Measurements from ENCODE around the gene HIP1R. TPM values are rescaled to one million over a fixed set of nuclear protein-coding genes. Genes with fewer than 3 reads are reported as not detected.

Gene HIP1R
- polyA plus RNA-seq, 1 experiment: 7.2 TPM

DNA sequence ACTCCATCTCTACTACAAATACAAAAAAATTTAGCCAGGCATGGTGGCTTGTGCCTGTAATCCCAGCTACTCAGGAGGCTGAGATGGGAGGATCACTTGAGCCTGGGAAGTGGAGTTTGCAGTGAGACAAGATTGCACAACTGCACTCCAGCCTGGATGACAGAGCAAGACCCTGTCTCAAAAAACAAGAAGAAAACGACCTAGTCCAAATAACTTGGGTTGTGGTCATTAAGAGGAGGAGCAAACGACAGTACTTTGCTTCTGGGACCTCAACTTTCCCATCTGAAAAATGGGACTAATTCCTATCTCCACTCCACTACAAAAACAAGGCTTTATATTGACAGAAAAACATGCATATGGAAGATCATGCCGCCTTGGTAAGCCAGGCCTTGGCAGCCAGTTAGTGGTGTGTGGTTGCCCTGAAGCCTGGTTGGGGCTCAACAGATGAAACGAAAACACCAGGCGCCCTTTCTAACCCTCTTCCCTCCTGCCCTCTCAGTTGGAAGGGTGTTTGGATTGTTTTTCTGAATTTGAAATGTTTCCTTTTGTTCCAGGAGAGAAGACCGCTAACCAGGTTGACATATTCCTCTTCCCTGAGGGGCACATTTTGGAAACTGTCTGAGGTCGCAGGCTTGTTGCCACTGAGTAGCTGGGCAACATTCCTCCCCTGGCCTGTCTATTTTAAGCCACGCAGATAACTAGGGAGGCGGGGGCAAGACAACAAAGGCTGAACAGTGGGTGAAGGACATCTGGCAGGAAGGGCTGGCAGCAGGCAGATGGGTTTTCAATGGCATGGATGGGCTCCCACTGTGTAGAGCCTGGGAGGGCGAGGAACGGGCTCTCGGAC, 74.4 kb downstream of the HIP1R start:
- POLR2A ChIA-PET: no interaction called here
- Histone ChIP-seq H3K4me3 (ENCODE audit: low read depth, low read length) (no peak overlapping the region), H3K27me3 (ENCODE audit: control insufficient read depth, insufficient read depth, low read length) (no peaks in the 10 kb centered on the region), H3K27ac (ENCODE audit: low read depth, low read length) (no peak overlapping the region), H3K9me3 (ENCODE audit: control insufficient read depth, insufficient read depth, low read length) (no peaks in the 10 kb centered on the region)
- no peak for DNase-seq (ENCODE audit: low read depth, low spot score)
- CTCF ChIA-PET: no interaction called here
- TF ChIP-seq CTCF (IDR thresholded peaks at IDR 0.05; ENCODE audit: low read depth, low read length): no peak

Other genes starting within 250 kb of the HIP1R start
- gene HCAR2, start 132.1 kb upstream of the HIP1R start, polyA plus RNA-seq (2011; rRNA removed): not detected in 2 replicates
- not detected in 2 replicates for gene HCAR3, start 118.6 kb upstream of the HIP1R start, polyA plus RNA-seq (2011; rRNA removed)
- gene HCAR1, start 104.6 kb upstream of the HIP1R start, polyA plus RNA-seq (2011; rRNA removed): 0.02 and 0.05 TPM in 2 replicates
- 34.8 and 47.8 TPM in 2 replicates for gene DENR, start 82.6 kb upstream of the HIP1R start, polyA plus RNA-seq (2011; rRNA removed)
- 0.06 and 0.10 TPM in 2 replicates for gene CCDC62, start 60.9 kb upstream of the HIP1R start, polyA plus RNA-seq (2011; rRNA removed)
- gene VPS37B, start 60.7 kb downstream of the HIP1R start, polyA plus RNA-seq (2011; rRNA removed): 23.9 and 24.5 TPM in 2 replicates
- gene ABCB9, start 131.0 kb downstream of the HIP1R start, polyA plus RNA-seq (2011; rRNA removed): 3.4 and 5.0 TPM in 2 replicates
- gene OGFOD2, start 139.8 kb downstream of the HIP1R start, polyA plus RNA-seq (2011; rRNA removed): 6.1 and 8.9 TPM in 2 replicates
- gene ARL6IP4, start 145.2 kb downstream of the HIP1R start, polyA plus RNA-seq (2011; rRNA removed): 185 and 209 TPM in 2 replicates